Measurements from ENCODE around the gene MYBPC1. TPM values are rescaled to one million over a fixed set of nuclear protein-coding genes. Genes with fewer than 3 reads are reported as not detected.

MYBPC1 gene
- polyA plus RNA-seq, 1 of the 3 experiments (the other 2 are of a cell fraction), result not detected

- Histone ChIP-seq H3K27ac (ENCODE audit: low read depth in 2 of 2, low read length in 1 of 2) (no peak overlapping the region), H3K27me3 (ENCODE audit: insufficient read depth) (no peaks in the 10 kb centered on the region; the same call in 1 of the 2 replicates), H3F3A (replicated peaks; ENCODE audit: insufficient read depth) (no peaks in the 10 kb centered on the region), H3K36me3 (replicated peaks in 1 of 2; ENCODE audit: control insufficient read depth in 1 of 2, insufficient read depth in 2 of 2, low read length in 1 of 2) (no peaks in the 10 kb centered on the region), H4K20me1 (ENCODE audit: insufficient read depth) (no peaks in the 10 kb centered on the region), H3K4me3 (ENCODE audit: low read depth in 2 of 2, low read length in 1 of 2) (no peak overlapping the region), H3K9me2 (no peaks in the 10 kb centered on the region), H2AFZ (ENCODE audit: low read depth) (no peak overlapping the region), H3K79me2 (ENCODE audit: insufficient read depth) (no peaks in the 10 kb centered on the region), H3K9ac (no peak overlapping the region), H3K4me2 (no peak overlapping the region), H3K4me1 (ENCODE audit: control insufficient read depth in 1 of 2, insufficient read depth in 2 of 2, low read depth in 1 of 2, low read length in 1 of 2) (no peaks in the 10 kb centered on the region), H3K9me3 (no peaks in the 10 kb centered on the region)
- ChIA-PET CTCF (no interaction called here), POLR2A (no interaction called here)
- TF ChIP-seq EZH2phosphoT487 (IDR thresholded peaks at IDR 0.05; ENCODE audit: borderline replicate concordance, low read depth), result no peak
- TF ChIP-seq MEF2A (IDR thresholded peaks at IDR 0.05; ENCODE audit: borderline replicate concordance, low read depth), result no peak
- no peak for TF ChIP-seq RXRA (IDR thresholded peaks at IDR 0.05; ENCODE audit: borderline replicate concordance, low read depth)
- no peak for TF ChIP-seq ELF1 (IDR thresholded peaks at IDR 0.05)
- TF ChIP-seq TCF12 (IDR thresholded peaks at IDR 0.05), result no peak
- TF ChIP-seq RCOR1 (IDR thresholded peaks at IDR 0.05; ENCODE audit: low read length), result no peak
- no peak for TF ChIP-seq SIN3A (IDR thresholded peaks at IDR 0.05; ENCODE audit: borderline replicate concordance, low read depth, low read length)
- TF ChIP-seq FOSL2 (IDR thresholded peaks at IDR 0.05; ENCODE audit: borderline replicate concordance, low read depth), result no peak
- no peak for TF ChIP-seq TAF1 (IDR thresholded peaks at IDR 0.05; ENCODE audit: borderline replicate concordance, low read depth, low read length)
- no peak for TF ChIP-seq CTCF (IDR thresholded peaks at IDR 0.05)
- TF ChIP-seq USF1 (IDR thresholded peaks at IDR 0.05; ENCODE audit: borderline replicate concordance, low read depth), result no peak
- TF ChIP-seq TEAD4 (IDR thresholded peaks at IDR 0.05; ENCODE audit: borderline replicate concordance, insufficient read depth), result no peak
- 9% methylated on average over 2 of the region's 2 CpGs for WGBS (ENCODE audit: low lambda C conversion rate)
- no peak for DNase-seq
These were observed 24.4 kb downstream of the MYBPC1 start for GRCh38 chr12:101619026-101619786.

GRCh38 chr12:101619858-101620761 lies 25.3 kb downstream of the MYBPC1 start:
- Histone ChIP-seq H3K27ac (ENCODE audit: low read depth in 2 of 2, low read length in 1 of 2) (no peak overlapping the region), H3K4me1 (ENCODE audit: control insufficient read depth in 1 of 2, insufficient read depth in 2 of 2, low read depth in 1 of 2, low read length in 1 of 2) (no peaks in the 10 kb centered on the region), H4K20me1 (ENCODE audit: insufficient read depth) (no peaks in the 10 kb centered on the region), H3K36me3 (replicated peaks in 1 of 2; ENCODE audit: control insufficient read depth in 1 of 2, insufficient read depth in 2 of 2, low read length in 1 of 2) (no peaks in the 10 kb centered on the region), H3K4me3 (ENCODE audit: low read depth in 2 of 2, low read length in 1 of 2) (no peak overlapping the region), H3K4me2 (no peak overlapping the region), H3K27me3 (ENCODE audit: insufficient read depth) (no peaks in the 10 kb centered on the region; the same call in 1 of the 2 replicates), H3K9me2 (no peaks in the 10 kb centered on the region), H2AFZ (ENCODE audit: low read depth) (no peak overlapping the region), H3F3A (replicated peaks; ENCODE audit: insufficient read depth) (no peaks in the 10 kb centered on the region), H3K79me2 (ENCODE audit: insufficient read depth) (no peaks in the 10 kb centered on the region), H3K9ac (no peak overlapping the region), H3K9me3 (no peaks in the 10 kb centered on the region)
- DNase-seq, result no peak
- POLR2A ChIA-PET, result no interaction called here
- WGBS (ENCODE audit: low lambda C conversion rate), result 15% methylated on average over 6 of the region's 6 CpGs
- CTCF ChIA-PET, result no interaction called here
- no peak for TF ChIP-seq FOXJ3 (CRISPR knock-in tag; IDR thresholded peaks at IDR 0.05)
- no peak for TF ChIP-seq SIN3A (IDR thresholded peaks at IDR 0.05; ENCODE audit: borderline replicate concordance, low read depth, low read length)
- no peak for TF ChIP-seq RXRA (IDR thresholded peaks at IDR 0.05; ENCODE audit: borderline replicate concordance, low read depth)
- TF ChIP-seq RCOR1 (IDR thresholded peaks at IDR 0.05; ENCODE audit: low read length), result no peak
- no peak for TF ChIP-seq YY1 (IDR thresholded peaks at IDR 0.05; ENCODE audit: low read depth)
- no peak for TF ChIP-seq SMC3 (IDR thresholded peaks at IDR 0.05; ENCODE audit: low read depth, low read length)
- no peak for TF ChIP-seq JUND (IDR thresholded peaks at IDR 0.05)
- TF ChIP-seq MXI1 (IDR thresholded peaks at IDR 0.05; ENCODE audit: low read depth, low read length), result no peak
- no peak for TF ChIP-seq RFX5 (IDR thresholded peaks at IDR 0.05; ENCODE audit: low read length)
- no peak for TF ChIP-seq RAD21 (IDR thresholded peaks at IDR 0.05; ENCODE audit: low read length)
- TF ChIP-seq TEAD4 (IDR thresholded peaks at IDR 0.05; ENCODE audit: borderline replicate concordance, insufficient read depth), result no peak
- no peak for TF ChIP-seq REST (IDR thresholded peaks at IDR 0.05; ENCODE audit: low read depth, low read length)
- TF ChIP-seq FOXM1 (IDR thresholded peaks at IDR 0.05; ENCODE audit: low read depth), result no peak

All from SK-N-SH (cell line).